ENCODE measurements around the gene IVD.

DNA sequence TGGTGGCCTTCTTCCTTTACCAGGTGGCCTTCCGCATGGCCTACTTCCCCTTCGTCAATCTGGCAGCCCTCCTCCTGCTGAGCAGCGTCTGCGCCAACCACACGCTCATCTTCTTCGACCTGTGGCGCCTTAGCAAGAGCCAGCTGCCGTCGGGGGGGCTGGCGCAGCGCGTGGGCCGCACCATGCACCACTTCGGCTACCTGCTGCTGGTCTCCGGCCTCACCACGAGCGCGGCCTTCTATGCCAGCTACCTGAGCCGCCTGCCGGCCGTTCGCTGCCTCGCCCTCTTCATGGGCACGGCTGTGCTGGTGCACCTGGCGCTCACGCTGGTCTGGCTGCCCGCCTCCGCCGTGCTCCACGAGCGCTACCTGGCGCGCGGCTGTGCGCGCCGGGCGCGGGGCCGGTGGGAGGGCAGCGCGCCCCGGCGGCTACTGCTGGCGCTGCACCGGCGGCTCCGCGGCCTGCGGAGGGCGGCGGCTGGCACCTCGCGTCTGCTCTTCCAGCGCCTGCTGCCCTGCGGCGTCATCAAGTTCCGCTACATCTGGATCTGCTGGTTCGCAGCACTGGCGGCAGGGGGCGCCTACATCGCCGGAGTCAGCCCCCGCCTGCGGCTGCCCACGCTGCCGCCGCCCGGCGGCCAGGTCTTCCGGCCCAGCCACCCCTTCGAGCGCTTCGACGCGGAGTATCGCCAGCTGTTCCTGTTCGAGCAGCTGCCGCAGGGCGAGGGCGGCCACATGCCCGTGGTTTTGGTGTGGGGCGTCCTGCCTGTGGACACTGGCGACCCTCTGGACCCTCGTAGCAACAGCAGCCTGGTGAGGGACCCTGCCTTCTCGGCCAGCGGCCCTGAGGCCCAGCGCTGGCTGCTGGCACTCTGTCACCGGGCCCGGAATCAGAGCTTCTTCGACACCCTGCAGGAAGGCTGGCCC lies 37.6 kb upstream of the IVD start:
- TF ChIP-seq POLR2AphosphoS5 (IDR thresholded peaks at IDR 0.05; ENCODE audit: low read depth, low read length) (no peak), POLR2A (IDR thresholded peaks at IDR 0.05; ENCODE audit: control extremely low read depth in 1 of 2, low read depth in 2 of 2, low read length in 2 of 2) (no peak), MAFK (IDR thresholded peaks at IDR 0.05; ENCODE audit: low read depth, low read length) (no peak), SIN3A (conservative IDR thresholded peaks at IDR 0.05 in 1 of 2, IDR thresholded peaks at IDR 0.05 in 1 of 2; ENCODE audit: low read depth in 1 of 2, low read length in 2 of 2) (no peak), CBX5 (IDR thresholded peaks at IDR 0.05; ENCODE audit: low read depth, low read length) (no peak), RBBP5 (IDR thresholded peaks at IDR 0.05; ENCODE audit: borderline replicate concordance, low read depth, low read length) (peak; percentile 29; the same call in 1 of the 2 replicates), SP2 (IDR thresholded peaks at IDR 0.05; ENCODE audit: low read length) (no peak), ZNF274 (IDR thresholded peaks at IDR 0.05; ENCODE audit: borderline replicate concordance, extremely low read depth, low read length) (no peak)
- TF ChIP-seq, protein P1, sequence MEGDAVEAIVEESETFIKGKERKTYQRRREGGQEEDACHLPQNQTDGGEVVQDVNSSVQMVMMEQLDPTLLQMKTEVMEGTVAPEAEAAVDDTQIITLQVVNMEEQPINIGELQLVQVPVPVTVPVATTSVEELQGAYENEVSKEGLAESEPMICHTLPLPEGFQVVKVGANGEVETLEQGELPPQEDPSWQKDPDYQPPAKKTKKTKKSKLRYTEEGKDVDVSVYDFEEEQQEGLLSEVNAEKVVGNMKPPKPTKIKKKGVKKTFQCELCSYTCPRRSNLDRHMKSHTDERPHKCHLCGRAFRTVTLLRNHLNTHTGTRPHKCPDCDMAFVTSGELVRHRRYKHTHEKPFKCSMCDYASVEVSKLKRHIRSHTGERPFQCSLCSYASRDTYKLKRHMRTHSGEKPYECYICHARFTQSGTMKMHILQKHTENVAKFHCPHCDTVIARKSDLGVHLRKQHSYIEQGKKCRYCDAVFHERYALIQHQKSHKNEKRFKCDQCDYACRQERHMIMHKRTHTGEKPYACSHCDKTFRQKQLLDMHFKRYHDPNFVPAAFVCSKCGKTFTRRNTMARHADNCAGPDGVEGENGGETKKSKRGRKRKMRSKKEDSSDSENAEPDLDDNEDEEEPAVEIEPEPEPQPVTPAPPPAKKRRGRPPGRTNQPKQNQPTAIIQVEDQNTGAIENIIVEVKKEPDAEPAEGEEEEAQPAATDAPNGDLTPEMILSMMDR (IDR thresholded peaks at IDR 0.05; ENCODE audit: control extremely low read depth in 1 of 3, insufficient read depth in 1 of 3, low read depth in 1 of 3, low read length in 3 of 3), result peak; percentile 77 to 89 (median 77)
- TF ChIP-seq, protein P2, sequence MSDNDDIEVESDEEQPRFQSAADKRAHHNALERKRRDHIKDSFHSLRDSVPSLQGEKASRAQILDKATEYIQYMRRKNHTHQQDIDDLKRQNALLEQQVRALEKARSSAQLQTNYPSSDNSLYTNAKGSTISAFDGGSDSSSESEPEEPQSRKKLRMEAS (IDR thresholded peaks at IDR 0.05), result peak; percentile 99
